Measurements from ENCODE around the gene ANAPC1.
"Not testable (repeated sequence)": the region's sequence is repeated elsewhere in the genome, so short reads cannot be mapped to it uniquely, and the experiment has no call there.

ANAPC1 gene

GRCh38 chr2:111784081-111784480, 99.9 kb downstream of the ANAPC1 start:
- not testable (repeated sequence) for DNase-seq

- DNase-seq = not testable (repeated sequence)
These were observed 101.8 kb downstream of the ANAPC1 start for GRCh38 chr2:111782195-111782594.

GRCh38 chr2:111781443-111782094, 102.4 kb downstream of the ANAPC1 start:
- DNase-seq = not testable (repeated sequence)

GRCh38 chr2:111777155-111777554, 106.8 kb downstream of the ANAPC1 start:
- DNase-seq = not testable (repeated sequence)

- DNase-seq = not testable (repeated sequence)
These were observed 107.7 kb downstream of the ANAPC1 start for GRCh38 chr2:111776296-111776695.

GRCh38 chr2:111772180-111772579, 111.8 kb downstream of the ANAPC1 start:
- not testable (repeated sequence) for DNase-seq

- not testable (repeated sequence) for DNase-seq
These were observed 112.9 kb downstream of the ANAPC1 start for GRCh38 chr2:111770916-111771658.

GRCh38 chr2:111768266-111769190, 115.5 kb downstream of the ANAPC1 start:
- not testable (repeated sequence) for DNase-seq

GRCh38 chr2:111767087-111767486, 116.9 kb downstream of the ANAPC1 start:
- not testable (repeated sequence) for DNase-seq

- DNase-seq = not testable (repeated sequence)
These were observed 117.7 kb downstream of the ANAPC1 start for GRCh38 chr2:111766295-111766694.

- DNase-seq = not testable (repeated sequence)
These were observed 119.8 kb downstream of the ANAPC1 start for GRCh38 chr2:111764151-111764550.

- not testable (repeated sequence) for DNase-seq
These were observed 123.2 kb downstream of the ANAPC1 start for GRCh38 chr2:111760697-111761284.

GRCh38 chr2:111752533-111752932, 131.5 kb downstream of the ANAPC1 start:
- not testable (repeated sequence) for DNase-seq

- not testable (repeated sequence) for DNase-seq
These were observed 133.4 kb downstream of the ANAPC1 start for GRCh38 chr2:111750641-111751040.

- not testable (repeated sequence) for DNase-seq
These were observed 135.6 kb downstream of the ANAPC1 start for GRCh38 chr2:111748429-111748828.

GRCh38 chr2:111747410-111748115, 136.4 kb downstream of the ANAPC1 start:
- not testable (repeated sequence) for DNase-seq

- DNase-seq = not testable (repeated sequence)
These were observed 139.2 kb downstream of the ANAPC1 start for GRCh38 chr2:111744751-111745150.

GRCh38 chr2:111741517-111741916, 142.5 kb downstream of the ANAPC1 start:
- not testable (repeated sequence) for DNase-seq

- not testable (repeated sequence) for DNase-seq
These were observed 147.9 kb downstream of the ANAPC1 start for GRCh38 chr2:111735838-111736721.

GRCh38 chr2:111735420-111735819, 148.6 kb downstream of the ANAPC1 start:
- DNase-seq = not testable (repeated sequence)

Measured in NCI-H1105 treated with DMSO at 0.1 percent for 48 hours (cell line).